ENCODE results near the gene ZNF469.
"Not testable (repeated sequence)": the region's sequence is repeated elsewhere in the genome, so short reads cannot be mapped to it uniquely, and the experiment has no call there.

ZNF469 gene

DNA sequence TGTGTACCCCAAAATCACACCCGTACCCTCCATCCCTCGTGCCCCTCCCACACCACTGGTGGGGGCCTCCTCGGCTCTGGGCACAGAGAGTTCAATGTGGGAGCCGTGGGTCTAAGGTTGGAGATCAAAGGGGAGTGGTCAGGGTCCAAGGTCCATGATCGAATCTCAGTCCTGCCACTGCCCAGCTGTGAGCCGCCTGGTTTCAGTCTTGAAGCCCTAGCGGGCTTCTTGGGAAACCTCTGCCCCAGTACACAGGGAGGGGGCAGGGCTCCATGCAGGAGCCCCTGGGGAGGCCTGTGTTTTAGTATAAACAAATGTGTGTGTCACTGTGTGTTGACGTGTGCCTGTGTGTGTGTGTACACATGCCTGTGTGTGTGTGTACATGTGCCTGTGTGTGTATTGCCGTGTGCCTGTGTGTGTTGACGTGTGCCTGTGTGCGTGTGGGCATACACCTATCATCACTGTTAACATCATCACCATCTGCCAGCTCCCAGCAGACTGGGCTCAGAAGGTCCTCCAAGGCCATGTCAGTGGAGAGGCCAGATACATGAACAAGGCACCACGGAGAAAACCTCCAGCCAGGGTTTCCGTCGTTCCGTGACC lies 26.5 kb upstream of the ZNF469 start:
- DNase-seq (ENCODE audit: low read depth), result peak; percentile 29
- no peak overlapping the region for H3K4me3 ChIP-seq (ENCODE audit: control insufficient read depth, low read depth, low read length)
- TF ChIP-seq, protein P1, sequence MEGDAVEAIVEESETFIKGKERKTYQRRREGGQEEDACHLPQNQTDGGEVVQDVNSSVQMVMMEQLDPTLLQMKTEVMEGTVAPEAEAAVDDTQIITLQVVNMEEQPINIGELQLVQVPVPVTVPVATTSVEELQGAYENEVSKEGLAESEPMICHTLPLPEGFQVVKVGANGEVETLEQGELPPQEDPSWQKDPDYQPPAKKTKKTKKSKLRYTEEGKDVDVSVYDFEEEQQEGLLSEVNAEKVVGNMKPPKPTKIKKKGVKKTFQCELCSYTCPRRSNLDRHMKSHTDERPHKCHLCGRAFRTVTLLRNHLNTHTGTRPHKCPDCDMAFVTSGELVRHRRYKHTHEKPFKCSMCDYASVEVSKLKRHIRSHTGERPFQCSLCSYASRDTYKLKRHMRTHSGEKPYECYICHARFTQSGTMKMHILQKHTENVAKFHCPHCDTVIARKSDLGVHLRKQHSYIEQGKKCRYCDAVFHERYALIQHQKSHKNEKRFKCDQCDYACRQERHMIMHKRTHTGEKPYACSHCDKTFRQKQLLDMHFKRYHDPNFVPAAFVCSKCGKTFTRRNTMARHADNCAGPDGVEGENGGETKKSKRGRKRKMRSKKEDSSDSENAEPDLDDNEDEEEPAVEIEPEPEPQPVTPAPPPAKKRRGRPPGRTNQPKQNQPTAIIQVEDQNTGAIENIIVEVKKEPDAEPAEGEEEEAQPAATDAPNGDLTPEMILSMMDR (conservative IDR thresholded peaks at IDR 0.05; ENCODE audit: control insufficient read depth, insufficient read depth, low read depth, low read length), result no peak

DNA sequence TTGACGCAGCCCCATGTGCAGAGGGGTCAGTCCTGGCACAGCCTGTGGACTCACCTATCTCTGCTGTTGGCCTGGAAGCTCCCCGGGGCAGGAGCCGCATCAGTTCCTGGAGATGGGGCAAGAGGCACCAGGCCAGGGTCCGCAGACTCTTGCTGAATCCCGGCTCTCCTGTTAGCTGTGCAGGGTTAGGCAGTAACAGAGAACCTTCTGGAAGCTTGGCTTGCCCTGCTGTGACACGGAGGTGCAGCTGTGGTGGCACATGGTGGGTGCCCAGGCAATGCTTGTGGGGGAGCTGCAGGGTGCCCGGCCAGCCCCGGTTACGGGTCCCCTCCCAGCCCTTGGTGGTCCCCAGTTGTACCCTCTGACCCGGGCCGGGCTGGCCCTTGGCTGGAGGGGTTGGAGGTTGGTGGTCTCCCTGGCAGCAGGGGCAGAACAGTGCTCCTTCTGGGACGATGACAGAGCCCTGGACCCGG lies 26.0 kb upstream of the ZNF469 start:
- no peak for DNase-seq (ENCODE audit: low read depth)
- TF ChIP-seq, protein P1 (conservative IDR thresholded peaks at IDR 0.05; ENCODE audit: control insufficient read depth, insufficient read depth, low read depth, low read length), result no peak
- H3K4me3 ChIP-seq (ENCODE audit: control insufficient read depth, low read depth, low read length), result no peak overlapping the region

DNA sequence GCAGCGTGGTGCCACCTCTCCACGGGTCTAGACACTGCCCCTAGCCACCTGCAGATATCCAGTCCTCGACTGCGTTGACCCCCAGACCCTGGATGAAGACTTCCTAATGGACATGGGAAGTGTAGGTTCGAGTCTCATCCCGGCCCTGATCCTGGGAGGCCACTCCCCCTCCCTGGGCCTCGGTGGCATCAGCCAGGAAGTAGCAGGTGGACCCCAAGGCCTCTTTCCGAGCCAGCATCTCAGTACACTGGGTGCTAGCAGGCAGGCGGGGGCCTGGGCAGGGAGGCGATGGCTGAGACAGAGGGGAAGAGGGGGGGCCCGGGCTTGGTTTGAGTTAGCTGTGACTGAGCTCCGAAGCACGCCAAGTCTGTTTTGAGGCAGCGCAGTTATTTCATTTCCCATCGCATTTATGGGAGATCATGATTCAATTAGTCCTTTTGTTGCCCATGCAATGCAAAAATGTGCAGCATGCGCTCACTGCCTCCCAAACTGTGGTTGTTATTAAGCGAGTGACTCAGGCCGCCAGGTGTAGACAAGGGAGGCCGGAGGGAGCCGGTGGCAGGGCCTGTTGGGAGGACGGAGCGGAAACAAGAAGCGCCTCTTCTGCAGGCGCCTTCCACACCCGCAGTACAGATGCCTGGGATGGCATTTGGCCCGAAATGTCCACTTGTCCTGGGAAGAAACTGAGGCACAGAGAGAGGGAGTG lies 25.3 kb upstream of the ZNF469 start:
- TF ChIP-seq, protein P1 (conservative IDR thresholded peaks at IDR 0.05; ENCODE audit: control insufficient read depth, insufficient read depth, low read depth, low read length), result no peak
- no peak for DNase-seq (ENCODE audit: low read depth)
- no peak overlapping the region for H3K4me3 ChIP-seq (ENCODE audit: control insufficient read depth, low read depth, low read length)

DNA sequence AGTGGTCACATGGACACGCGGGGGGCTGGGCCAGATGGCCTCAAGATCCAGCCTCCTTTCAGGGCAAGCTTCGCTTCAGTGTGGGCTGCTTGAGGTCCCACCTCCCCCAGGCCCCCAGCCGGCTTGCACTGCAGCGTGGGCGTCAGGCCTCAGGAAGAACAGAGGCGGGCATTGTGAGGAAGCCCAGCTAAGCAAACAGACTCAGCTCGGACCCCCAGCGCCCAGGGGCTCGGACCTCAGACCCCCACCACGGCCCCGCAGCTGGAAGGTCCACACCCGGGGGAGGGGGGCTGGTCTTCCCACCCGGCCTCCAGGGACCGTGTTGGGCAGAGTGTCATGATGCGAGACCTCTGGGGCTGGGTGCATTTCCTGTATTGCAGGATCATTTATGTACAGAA lies 24.7 kb upstream of the ZNF469 start:
- no peak for DNase-seq (ENCODE audit: low read depth)
- TF ChIP-seq, protein P1 (conservative IDR thresholded peaks at IDR 0.05; ENCODE audit: control insufficient read depth, insufficient read depth, low read depth, low read length), result no peak
- no peak overlapping the region for H3K4me3 ChIP-seq (ENCODE audit: control insufficient read depth, low read depth, low read length)

DNA sequence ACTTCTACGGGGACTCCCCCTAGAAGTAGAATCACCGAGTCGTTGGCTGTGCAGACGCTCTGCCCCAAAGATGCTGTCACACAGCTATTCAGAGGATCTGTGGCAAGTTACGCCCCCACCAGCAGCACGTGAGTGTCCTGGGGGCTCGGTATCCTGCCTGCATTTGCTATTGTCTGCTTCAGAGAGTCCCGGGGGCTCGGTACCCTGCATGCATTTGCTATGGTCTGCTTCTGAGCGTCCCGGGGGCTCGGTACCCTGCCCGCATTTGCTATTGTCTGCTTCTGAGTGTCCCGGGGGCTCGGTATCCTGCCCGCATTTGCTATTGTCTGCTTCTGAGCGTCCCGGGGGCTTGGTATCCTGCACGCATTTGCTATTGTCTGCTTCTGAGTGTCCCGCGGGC lies 23.8 kb upstream of the ZNF469 start:
- TF ChIP-seq, protein P1 (conservative IDR thresholded peaks at IDR 0.05; ENCODE audit: control insufficient read depth, insufficient read depth, low read depth, low read length), result no peak
- H3K4me3 ChIP-seq (ENCODE audit: control insufficient read depth, low read depth, low read length), result no peak overlapping the region
- no peak for DNase-seq (ENCODE audit: low read depth)

DNA sequence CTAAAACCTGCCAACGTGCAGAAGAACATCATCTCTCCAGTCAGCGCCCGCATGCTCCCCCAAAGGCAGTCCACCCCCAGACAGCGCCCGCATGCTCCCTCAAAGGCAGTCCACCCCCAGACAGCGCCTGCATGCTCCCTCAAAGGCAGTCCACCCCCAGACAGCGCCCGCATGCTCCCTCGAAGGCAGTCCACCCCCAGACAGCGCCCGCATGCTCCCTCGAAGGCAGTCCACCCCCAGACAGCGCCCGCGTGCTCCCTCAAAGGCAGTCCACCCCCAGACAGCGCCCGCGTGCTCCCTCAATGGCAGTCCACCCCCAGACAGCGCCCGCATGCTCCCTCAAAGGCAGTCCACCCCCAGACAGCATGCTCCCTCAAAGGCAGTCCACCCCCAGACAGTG lies 22.4 kb upstream of the ZNF469 start:
- DNase-seq (ENCODE audit: low read depth); H3K4me3 ChIP-seq (ENCODE audit: control insufficient read depth, low read depth, low read length): not testable (repeated sequence)

DNA sequence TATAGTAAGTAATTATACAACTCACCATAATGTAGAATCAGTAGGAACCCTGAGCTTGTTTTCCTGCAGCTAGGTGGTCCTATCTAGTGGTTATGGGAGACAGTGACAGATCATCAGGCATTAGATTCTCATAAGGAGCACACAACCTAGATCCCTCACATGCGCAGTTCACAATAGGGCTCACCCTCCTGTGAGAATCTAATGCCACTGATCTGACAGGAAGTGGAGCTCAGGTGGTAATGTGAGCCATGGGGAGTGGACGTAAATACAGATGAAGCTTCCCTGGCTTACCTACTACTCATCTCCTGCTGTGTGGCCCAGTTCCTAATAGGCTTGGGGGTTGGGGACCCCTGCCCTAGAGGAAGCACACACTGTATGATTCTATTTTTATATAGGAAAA lies 21.8 kb upstream of the ZNF469 start:
- TF ChIP-seq, protein P1 (conservative IDR thresholded peaks at IDR 0.05; ENCODE audit: control insufficient read depth, insufficient read depth, low read depth, low read length), result no peak
- H3K4me3 ChIP-seq (ENCODE audit: control insufficient read depth, low read depth, low read length), result no peak overlapping the region
- DNase-seq (ENCODE audit: low read depth), result no peak

All from fibroblast of mammary gland (primary cell).